ENCODE results near the gene TBC1D5.

TBC1D5 gene

GRCh38 chr3:17459470-17459993, 282.9 kb downstream of the TBC1D5 start:
- Histone ChIP-seq H3K36me3 (ENCODE audit: control insufficient read depth, low read length) (no peaks in the 10 kb centered on the region), H3K9me2 (replicated peaks; ENCODE audit: control insufficient read depth, low read length) (no peaks in the 10 kb centered on the region), H3F3A (ENCODE audit: control insufficient read depth, insufficient read depth) (no peaks in the 10 kb centered on the region), H4K20me1 (ENCODE audit: control insufficient read depth, insufficient read depth, low read depth, low read length) (no peaks in the 10 kb centered on the region), H3K4me3 (ENCODE audit: low read length) (no peak overlapping the region), H3K79me2 (ENCODE audit: control insufficient read depth, low read length) (no peaks in the 10 kb centered on the region), H3K4me2 (ENCODE audit: low read length) (no peak overlapping the region), H3K27me3 (ENCODE audit: control insufficient read depth, low read length) (no peaks in the 10 kb centered on the region), H3K4me1 (ENCODE audit: control insufficient read depth, low read length) (no peaks in the 10 kb centered on the region), H3K27ac (ENCODE audit: low read depth, low read length) (no peak overlapping the region), H3K9me3 (ENCODE audit: control insufficient read depth, insufficient read depth, low read length) (no peaks in the 10 kb centered on the region)
- no peak for TF ChIP-seq EZH2phosphoT487 (IDR thresholded peaks at IDR 0.05; ENCODE audit: borderline replicate concordance, low read length)
- TF ChIP-seq, protein P1, sequence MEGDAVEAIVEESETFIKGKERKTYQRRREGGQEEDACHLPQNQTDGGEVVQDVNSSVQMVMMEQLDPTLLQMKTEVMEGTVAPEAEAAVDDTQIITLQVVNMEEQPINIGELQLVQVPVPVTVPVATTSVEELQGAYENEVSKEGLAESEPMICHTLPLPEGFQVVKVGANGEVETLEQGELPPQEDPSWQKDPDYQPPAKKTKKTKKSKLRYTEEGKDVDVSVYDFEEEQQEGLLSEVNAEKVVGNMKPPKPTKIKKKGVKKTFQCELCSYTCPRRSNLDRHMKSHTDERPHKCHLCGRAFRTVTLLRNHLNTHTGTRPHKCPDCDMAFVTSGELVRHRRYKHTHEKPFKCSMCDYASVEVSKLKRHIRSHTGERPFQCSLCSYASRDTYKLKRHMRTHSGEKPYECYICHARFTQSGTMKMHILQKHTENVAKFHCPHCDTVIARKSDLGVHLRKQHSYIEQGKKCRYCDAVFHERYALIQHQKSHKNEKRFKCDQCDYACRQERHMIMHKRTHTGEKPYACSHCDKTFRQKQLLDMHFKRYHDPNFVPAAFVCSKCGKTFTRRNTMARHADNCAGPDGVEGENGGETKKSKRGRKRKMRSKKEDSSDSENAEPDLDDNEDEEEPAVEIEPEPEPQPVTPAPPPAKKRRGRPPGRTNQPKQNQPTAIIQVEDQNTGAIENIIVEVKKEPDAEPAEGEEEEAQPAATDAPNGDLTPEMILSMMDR (IDR thresholded peaks at IDR 0.05; ENCODE audit: low read depth, low read length, poor library complexity, severe bottlenecking): no peak

GRCh38 chr3:17456650-17457049, 285.8 kb downstream of the TBC1D5 start:
- no peak overlapping the region for H3K4me2 ChIP-seq (ENCODE audit: low read length)
- H3F3A ChIP-seq (ENCODE audit: control insufficient read depth, insufficient read depth): no peaks in the 10 kb centered on the region
- H3K4me3 ChIP-seq (ENCODE audit: low read length): no peak overlapping the region
- H3K27ac ChIP-seq (ENCODE audit: low read depth, low read length): no peak overlapping the region
- H4K20me1 ChIP-seq (ENCODE audit: control insufficient read depth, insufficient read depth, low read depth, low read length): no peaks in the 10 kb centered on the region
- no peaks in the 10 kb centered on the region for H3K36me3 ChIP-seq (ENCODE audit: control insufficient read depth, low read length)
- H3K27me3 ChIP-seq (ENCODE audit: control insufficient read depth, low read length): no peaks in the 10 kb centered on the region
- H3K9me3 ChIP-seq (ENCODE audit: control insufficient read depth, insufficient read depth, low read length): no peaks in the 10 kb centered on the region
- TF ChIP-seq, protein P1 (IDR thresholded peaks at IDR 0.05; ENCODE audit: low read depth, low read length, poor library complexity, severe bottlenecking): no peak
- no peak for TF ChIP-seq EZH2phosphoT487 (IDR thresholded peaks at IDR 0.05; ENCODE audit: borderline replicate concordance, low read length)
- no peaks in the 10 kb centered on the region for H3K79me2 ChIP-seq (ENCODE audit: control insufficient read depth, low read length)
- no peaks in the 10 kb centered on the region for H3K4me1 ChIP-seq (ENCODE audit: control insufficient read depth, low read length)
- no peaks in the 10 kb centered on the region for H3K9me2 ChIP-seq (replicated peaks; ENCODE audit: control insufficient read depth, low read length)

DNA sequence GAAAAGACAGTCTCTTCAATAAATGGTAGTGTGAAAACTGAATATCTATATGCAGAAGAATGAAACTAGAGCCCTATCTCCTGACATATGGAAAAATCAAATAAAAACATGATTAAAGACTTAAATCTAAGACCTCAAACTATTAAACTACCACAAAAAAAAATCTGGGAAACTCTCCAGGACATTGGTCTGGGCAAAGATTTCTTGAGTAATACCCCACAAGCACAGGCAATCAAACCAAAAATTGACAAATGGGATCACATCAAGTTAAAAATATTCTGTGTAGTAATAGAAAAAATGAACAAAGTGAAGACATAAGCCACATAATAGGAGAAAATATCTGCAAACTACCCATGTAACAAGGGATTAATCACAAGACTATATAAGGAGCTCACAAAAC, 286.4 kb downstream of the TBC1D5 start:
- no peak overlapping the region for H3K27ac ChIP-seq (ENCODE audit: low read depth, low read length)
- no peak overlapping the region for H3K4me2 ChIP-seq (ENCODE audit: low read length)
- TF ChIP-seq, protein P1 (IDR thresholded peaks at IDR 0.05; ENCODE audit: low read depth, low read length, poor library complexity, severe bottlenecking): no peak
- no peak for TF ChIP-seq EZH2phosphoT487 (IDR thresholded peaks at IDR 0.05; ENCODE audit: borderline replicate concordance, low read length)
- no peaks in the 10 kb centered on the region for H3K36me3 ChIP-seq (ENCODE audit: control insufficient read depth, low read length)
- H4K20me1 ChIP-seq (ENCODE audit: control insufficient read depth, insufficient read depth, low read depth, low read length): no peaks in the 10 kb centered on the region
- H3K4me1 ChIP-seq (ENCODE audit: control insufficient read depth, low read length): no peaks in the 10 kb centered on the region
- no peak overlapping the region for H3K4me3 ChIP-seq (ENCODE audit: low read length)
- no peaks in the 10 kb centered on the region for H3F3A ChIP-seq (ENCODE audit: control insufficient read depth, insufficient read depth)
- no peaks in the 10 kb centered on the region for H3K9me2 ChIP-seq (replicated peaks; ENCODE audit: control insufficient read depth, low read length)
- H3K9me3 ChIP-seq (ENCODE audit: control insufficient read depth, insufficient read depth, low read length): no peaks in the 10 kb centered on the region
- H3K27me3 ChIP-seq (ENCODE audit: control insufficient read depth, low read length): no peaks in the 10 kb centered on the region
- H3K79me2 ChIP-seq (ENCODE audit: control insufficient read depth, low read length): no peaks in the 10 kb centered on the region
